ENCODE measurements around the gene S100P. TPM values are rescaled to one million over a fixed set of nuclear protein-coding genes. Genes with fewer than 3 reads are reported as not detected.

Gene S100P
- polyA plus RNA-seq, 2 of the 4 experiments (the other 2 are of a cell fraction): 20.9 to 171 TPM

GRCh38 chr4:6734165-6734786 is 40.6 kb downstream of the S100P start:
- H3K9me3 ChIP-seq: no peaks in the 10 kb centered on the region
- H3K27ac ChIP-seq: peak overlapping the region; percentile 99 to 100
- H3K4me1 ChIP-seq: peaks cover 19% of the 10 kb centered on the region
- H3K4me2 ChIP-seq: no peak overlapping the region
- no peak for DNase-seq (ENCODE audit: low read depth in 1 of 2, low spot score in 1 of 2)
- CTCF ChIA-PET: interaction anchor here (1.8 kb wide), 1 partner anchor 14 kb away, joined by 6 read pairs; no protein-coding TSS in a partner anchor
- no peak for ATAC-seq
- WGBS (ENCODE audit: missing lambda C conversion rate): 91% methylated on average over 16 of the region's 16 CpGs
- POLR2A ChIA-PET: no interaction called here
- no peak overlapping the region for H3K4me3 ChIP-seq
- no peak for FAIRE-seq
- no peak for TF ChIP-seq ZSCAN20 (CRISPR knock-in tag; IDR thresholded peaks at IDR 0.05)
- TF ChIP-seq ELK1 (IDR thresholded peaks at IDR 0.05; ENCODE audit: low read depth, low read length): no peak
- no peak for TF ChIP-seq PBX3 (IDR thresholded peaks at IDR 0.05)
- TF ChIP-seq HMGXB4 (CRISPR knock-in tag; IDR thresholded peaks at IDR 0.05; ENCODE audit: borderline replicate concordance): no peak
- TF ChIP-seq ZC3H11A (IDR thresholded peaks at IDR 0.05): no peak
- TF ChIP-seq ZFP36 (IDR thresholded peaks at IDR 0.05; ENCODE audit: borderline replicate concordance, partially characterized antibody): no peak
- TF ChIP-seq HOXB13 (CRISPR knock-in tag; IDR thresholded peaks at IDR 0.05; ENCODE audit: low read depth): no peak; the same call in 1 of the 2 replicates
- no peak for TF ChIP-seq NPAS2 (CRISPR knock-in tag; IDR thresholded peaks at IDR 0.05; ENCODE audit: borderline replicate concordance)
- no peak for TF ChIP-seq CEBPB (IDR thresholded peaks at IDR 0.05)
- TF ChIP-seq FOXS1 (CRISPR knock-in tag; IDR thresholded peaks at IDR 0.05): no peak
- no peak for TF ChIP-seq JUN (IDR thresholded peaks at IDR 0.05)
- TF ChIP-seq BCL3 (IDR thresholded peaks at IDR 0.05): no peak
- no peak for TF ChIP-seq EP300 (IDR thresholded peaks at IDR 0.05)
- no peak for TF ChIP-seq SREBF2 (IDR thresholded peaks at IDR 0.05)

DNA sequence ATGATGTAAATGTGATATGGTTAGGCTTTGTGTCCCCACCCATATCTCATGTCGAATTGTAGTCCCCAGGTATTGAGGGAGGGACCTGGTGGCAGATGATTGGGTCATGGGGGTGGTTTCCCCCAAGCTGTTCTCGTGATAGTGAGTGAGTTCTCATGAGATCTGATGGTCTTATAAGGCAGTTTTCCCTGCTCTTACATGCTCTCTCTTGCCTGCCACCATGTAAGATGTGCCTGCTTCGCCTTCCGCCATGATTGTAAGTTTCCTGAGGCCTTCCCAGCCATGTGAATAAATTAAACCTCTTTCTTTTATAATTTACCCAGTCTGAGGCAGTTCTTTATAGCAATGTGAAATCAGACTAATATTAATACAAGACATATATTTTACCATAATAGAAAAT is 46.2 kb downstream of the S100P start:
- H3K9me3 ChIP-seq: no peaks in the 10 kb centered on the region
- H3K27ac ChIP-seq: no peak overlapping the region
- POLR2A ChIA-PET: no interaction called here
- CTCF ChIA-PET: no interaction called here
- H3K4me2 ChIP-seq: no peak overlapping the region
- TF ChIP-seq JUNB (IDR thresholded peaks at IDR 0.05) (no peak), CBX2 (IDR thresholded peaks at IDR 0.05; ENCODE audit: borderline replicate concordance, low read depth) (no peak), POLR2A (IDR thresholded peaks at IDR 0.05; ENCODE audit: low read length) (no peak)
- 69% methylated on average over 4 of the region's 4 CpGs for WGBS (ENCODE audit: missing lambda C conversion rate)
- no peak overlapping the region for H3K4me3 ChIP-seq
- no peaks in the 10 kb centered on the region for H3K4me1 ChIP-seq
- no peak for DNase-seq (ENCODE audit: low read depth in 1 of 2, low spot score in 1 of 2)
- no peak for FAIRE-seq
- no peak for ATAC-seq

GRCh38 chr4:6740347-6740746 is 46.7 kb downstream of the S100P start:
- no peak for FAIRE-seq
- Histone ChIP-seq H3K9me3 (no peaks in the 10 kb centered on the region), H3K4me3 (no peak overlapping the region), H3K4me1 (no peaks in the 10 kb centered on the region), H3K4me2 (no peak overlapping the region), H3K27ac (no peak overlapping the region)
- ATAC-seq: no peak
- WGBS (ENCODE audit: missing lambda C conversion rate): 90% methylated on average over 8 of the region's 8 CpGs
- POLR2A ChIA-PET: no interaction called here
- no peak for DNase-seq (ENCODE audit: low read depth in 1 of 2, low spot score in 1 of 2)
- CTCF ChIA-PET: no interaction called here
- TF ChIP-seq HMGXB4 (CRISPR knock-in tag; IDR thresholded peaks at IDR 0.05; ENCODE audit: borderline replicate concordance) (no peak), KDM1A (IDR thresholded peaks at IDR 0.05; ENCODE audit: low read depth) (no peak), CHD4 (IDR thresholded peaks at IDR 0.05; ENCODE audit: borderline replicate concordance) (no peak), MAFK (IDR thresholded peaks at IDR 0.05; ENCODE audit: partially characterized antibody) (no peak), ZFP36 (IDR thresholded peaks at IDR 0.05; ENCODE audit: borderline replicate concordance, partially characterized antibody) (no peak), ELK1 (IDR thresholded peaks at IDR 0.05; ENCODE audit: low read depth, low read length) (no peak), ZSCAN20 (CRISPR knock-in tag; IDR thresholded peaks at IDR 0.05) (no peak), POLR2AphosphoS2 (conservative IDR thresholded peaks at IDR 0.05; ENCODE audit: low read length) (no peak), MAZ (IDR thresholded peaks at IDR 0.05; ENCODE audit: borderline replicate concordance, low read depth, low read length) (no peak), RCOR1 (IDR thresholded peaks at IDR 0.05; ENCODE audit: low read depth, low read length) (no peak), GATA3 (IDR thresholded peaks at IDR 0.05; ENCODE audit: borderline replicate concordance) (no peak)
- TF ChIP-seq, protein P1, sequence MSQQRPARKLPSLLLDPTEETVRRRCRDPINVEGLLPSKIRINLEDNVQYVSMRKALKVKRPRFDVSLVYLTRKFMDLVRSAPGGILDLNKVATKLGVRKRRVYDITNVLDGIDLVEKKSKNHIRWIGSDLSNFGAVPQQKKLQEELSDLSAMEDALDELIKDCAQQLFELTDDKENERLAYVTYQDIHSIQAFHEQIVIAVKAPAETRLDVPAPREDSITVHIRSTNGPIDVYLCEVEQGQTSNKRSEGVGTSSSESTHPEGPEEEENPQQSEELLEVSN (IDR thresholded peaks at IDR 0.05; ENCODE audit: borderline replicate concordance, low read depth): no peak

Data from A549 (cell line).